ENCODE data around the gene SLC47A2.

The SLC47A2 gene

DNA sequence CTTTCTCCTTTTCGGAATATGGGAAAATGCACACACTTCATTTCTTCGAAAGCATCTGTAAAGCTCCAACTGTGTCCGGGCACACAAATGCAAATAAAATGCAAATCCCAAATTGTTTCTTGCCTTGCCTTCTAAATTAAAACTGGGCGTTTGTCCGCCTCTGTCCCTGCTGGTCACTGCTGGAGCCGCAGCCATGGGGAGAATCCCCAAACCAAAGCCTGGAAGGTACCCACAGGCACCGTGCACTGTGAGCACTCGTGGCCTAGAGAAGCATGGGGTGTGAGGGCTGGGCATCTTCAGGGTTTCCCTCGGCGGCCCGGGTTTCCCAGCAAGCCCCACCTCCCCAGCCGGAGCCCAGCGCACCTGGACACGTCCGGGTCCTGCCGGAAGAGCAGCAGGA, 2.9 kb downstream of the SLC47A2 start:
- H3K14ac ChIP-seq (ENCODE audit: low read length): peak overlapping the region; percentile 56
- no peak overlapping the region for H2BK15ac ChIP-seq (ENCODE audit: low read length)
- H4K8ac ChIP-seq (ENCODE audit: low read depth, low read length): no peak overlapping the region
- no peaks in the 10 kb centered on the region for H3K9me3 ChIP-seq (replicated peaks in 1 of 2; ENCODE audit: control insufficient read depth in 2 of 2, insufficient read depth in 1 of 2, low read depth in 1 of 2, low read length in 2 of 2)
- peaks cover 0 to 19% (median 0%) of the 10 kb centered on the region in 3 experiments for H3K27me3 ChIP-seq (ENCODE audit: control insufficient read depth in 3 of 3, insufficient read depth in 3 of 3, low read depth in 1 of 3, low read length in 3 of 3)
- H3K4me2 ChIP-seq (ENCODE audit: insufficient read depth, low read length, poor library complexity, severe bottlenecking): no peak overlapping the region
- no peak overlapping the region for H2BK5ac ChIP-seq (ENCODE audit: low read length)
- H2BK120ac ChIP-seq (ENCODE audit: low read depth, low read length): no peak overlapping the region
- no peaks in the 10 kb centered on the region for H3K36me3 ChIP-seq (replicated peaks in 1 of 2; ENCODE audit: control insufficient read depth in 2 of 2, insufficient read depth in 2 of 2, low read length in 2 of 2)
- no peak for DNase-seq (ENCODE audit: low spot score)
- no peak overlapping the region for H4K91ac ChIP-seq (ENCODE audit: low read depth, low read length, poor library complexity)
- H3K4me1 ChIP-seq (ENCODE audit: control insufficient read depth in 2 of 2, insufficient read depth in 1 of 2, low read depth in 1 of 2, low read length in 2 of 2): peaks cover 3 to 21% of the 10 kb centered on the region in 2 donors
- H3K79me1 ChIP-seq (ENCODE audit: low read depth, low read length): peaks cover 3% of the 10 kb centered on the region
- no peak overlapping the region for H3K9ac ChIP-seq (ENCODE audit: low read depth, low read length, poor library complexity)
- peak overlapping the region; percentile 94 for H2AK5ac ChIP-seq (ENCODE audit: low read depth, low read length)
- H3K23ac ChIP-seq (ENCODE audit: low read depth, low read length, poor library complexity): peak overlapping the region; percentile 43
- no peak overlapping the region for H3K27ac ChIP-seq (replicated peaks; ENCODE audit: low read length)
- H2AFZ ChIP-seq (ENCODE audit: low read length): no peak overlapping the region
- no peak overlapping the region for H2BK12ac ChIP-seq (ENCODE audit: low read length)
- H3K4ac ChIP-seq (ENCODE audit: low read length): peak overlapping the region; percentile 8
- H3K4me3 ChIP-seq (ENCODE audit: low read length in 2 of 2): no peak overlapping the region
- WGBS, 2 donors (ENCODE audit: extremely low coverage in 2 of 2, insufficient read length in 2 of 2, insufficient replicate concordance in 1 of 2): no CpG with 5 or more reads among the region's 16 CpGs
- peak overlapping the region; percentile 89 for H3K18ac ChIP-seq (ENCODE audit: low read length)

DNA sequence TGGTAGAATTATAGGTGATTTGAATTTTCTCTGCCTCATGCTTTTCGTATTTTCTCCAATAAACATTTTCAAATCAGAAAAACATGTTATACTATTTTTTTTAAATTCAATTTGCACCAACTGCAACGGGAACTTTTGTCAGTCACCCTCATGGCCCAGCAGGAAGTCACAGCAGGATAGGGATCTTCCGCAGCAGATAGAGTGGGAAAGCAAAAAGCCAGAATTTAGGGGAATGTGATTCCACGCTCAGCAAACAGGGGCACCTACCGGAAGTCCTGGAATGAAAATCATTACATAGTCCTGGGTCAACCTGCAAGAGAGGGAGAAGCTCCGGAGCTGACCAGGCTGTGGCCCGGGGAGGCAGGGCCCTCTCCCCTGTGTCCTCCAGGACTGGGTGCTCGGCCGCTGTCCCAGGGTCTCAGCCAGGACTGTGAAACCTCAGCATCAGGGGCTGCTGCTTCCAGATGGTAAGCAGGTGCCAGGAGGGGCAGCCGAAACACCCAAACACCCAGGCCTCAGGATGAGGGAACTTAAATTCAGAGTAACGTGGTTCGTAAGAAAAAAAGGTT, 3.9 kb downstream of the SLC47A2 start:
- Histone ChIP-seq H4K91ac (ENCODE audit: low read depth, low read length, poor library complexity) (no peak overlapping the region), H3K36me3 (replicated peaks in 1 of 2; ENCODE audit: control insufficient read depth in 2 of 2, insufficient read depth in 2 of 2, low read length in 2 of 2) (no peaks in the 10 kb centered on the region), H2BK120ac (ENCODE audit: low read depth, low read length) (no peak overlapping the region), H3K4me2 (ENCODE audit: insufficient read depth, low read length, poor library complexity, severe bottlenecking) (no peak overlapping the region), H2AK5ac (ENCODE audit: low read depth, low read length) (peak overlapping the region; percentile 46), H3K79me1 (ENCODE audit: low read depth, low read length) (peaks cover 3% of the 10 kb centered on the region), H3K14ac (ENCODE audit: low read length) (peak overlapping the region; percentile 21), H3K9ac (ENCODE audit: low read depth, low read length, poor library complexity) (no peak overlapping the region), H3K27ac (replicated peaks; ENCODE audit: low read length) (no peak overlapping the region), H3K18ac (ENCODE audit: low read length) (peak overlapping the region; percentile 48), H3K9me3 (replicated peaks in 1 of 2; ENCODE audit: control insufficient read depth in 2 of 2, insufficient read depth in 1 of 2, low read depth in 1 of 2, low read length in 2 of 2) (no peaks in the 10 kb centered on the region), H2BK12ac (ENCODE audit: low read length) (peak overlapping the region; percentile 97), H3K4me3 (ENCODE audit: low read length in 2 of 2) (no peak overlapping the region), H3K4ac (ENCODE audit: low read length) (no peak overlapping the region), H3K4me1 (ENCODE audit: control insufficient read depth in 2 of 2, insufficient read depth in 1 of 2, low read depth in 1 of 2, low read length in 2 of 2) (peaks cover 3 to 15% of the 10 kb centered on the region in 2 donors), H4K8ac (ENCODE audit: low read depth, low read length) (no peak overlapping the region), H2BK15ac (ENCODE audit: low read length) (peak overlapping the region; percentile 26), H2AFZ (ENCODE audit: low read length) (no peak overlapping the region), H3K27me3 (ENCODE audit: control insufficient read depth in 3 of 3, insufficient read depth in 3 of 3, low read depth in 1 of 3, low read length in 3 of 3) (peaks cover 0 to 11% (median 0%) of the 10 kb centered on the region in 3 experiments), H2BK5ac (ENCODE audit: low read length) (no peak overlapping the region), H3K23ac (ENCODE audit: low read depth, low read length, poor library complexity) (no peak overlapping the region)
- DNase-seq (ENCODE audit: low spot score): no peak
- no CpG with 5 or more reads among the region's 12 CpGs for WGBS, 2 donors (ENCODE audit: extremely low coverage in 2 of 2, insufficient read length in 2 of 2, insufficient replicate concordance in 1 of 2)

DNA sequence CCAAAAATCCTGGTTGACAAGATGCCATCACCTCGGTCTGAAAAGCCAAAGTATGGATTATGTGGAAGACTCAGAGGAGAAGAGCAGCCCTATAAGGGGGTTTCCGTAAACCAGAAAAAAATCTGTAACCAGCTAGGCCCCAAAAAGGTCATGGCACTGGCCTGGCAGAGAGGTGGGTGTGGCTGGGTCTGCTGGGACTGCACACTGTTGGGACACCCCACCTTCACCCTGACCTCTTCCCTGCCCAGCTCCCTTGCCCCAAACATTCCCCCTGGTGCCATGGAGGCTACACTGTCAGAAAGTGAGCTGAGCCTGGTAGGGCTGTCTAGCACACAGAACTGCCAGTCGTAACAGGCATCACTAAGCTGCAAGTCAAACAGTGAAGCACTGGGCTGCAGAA, 6.5 kb downstream of the SLC47A2 start:
- H3K9ac ChIP-seq (ENCODE audit: low read depth, low read length, poor library complexity): no peak overlapping the region
- DNase-seq (ENCODE audit: low spot score): no peak
- no peak overlapping the region for H3K14ac ChIP-seq (ENCODE audit: low read length)
- H2BK120ac ChIP-seq (ENCODE audit: low read depth, low read length): no peak overlapping the region
- H3K27me3 ChIP-seq (ENCODE audit: control insufficient read depth in 3 of 3, insufficient read depth in 3 of 3, low read depth in 1 of 3, low read length in 3 of 3): peaks cover 0 to 5% (median 0%) of the 10 kb centered on the region in 3 experiments
- H2BK5ac ChIP-seq (ENCODE audit: low read length): no peak overlapping the region
- H3K9me3 ChIP-seq (replicated peaks in 1 of 2; ENCODE audit: control insufficient read depth in 2 of 2, insufficient read depth in 1 of 2, low read depth in 1 of 2, low read length in 2 of 2): no peaks in the 10 kb centered on the region
- H3K23ac ChIP-seq (ENCODE audit: low read depth, low read length, poor library complexity): no peak overlapping the region
- H3K4me3 ChIP-seq (ENCODE audit: low read length in 2 of 2): no peak overlapping the region
- no peak overlapping the region for H2BK15ac ChIP-seq (ENCODE audit: low read length)
- H3K18ac ChIP-seq (ENCODE audit: low read length): peak overlapping the region; percentile 76
- peaks cover 2% of the 10 kb centered on the region for H3K79me1 ChIP-seq (ENCODE audit: low read depth, low read length)
- H4K91ac ChIP-seq (ENCODE audit: low read depth, low read length, poor library complexity): peak overlapping the region; percentile 85
- H2AFZ ChIP-seq (ENCODE audit: low read length): no peak overlapping the region
- no peak overlapping the region for H3K4ac ChIP-seq (ENCODE audit: low read length)
- no peak overlapping the region for H3K4me2 ChIP-seq (ENCODE audit: insufficient read depth, low read length, poor library complexity, severe bottlenecking)
- peak overlapping the region; percentile 92 for H4K8ac ChIP-seq (ENCODE audit: low read depth, low read length)
- no peak overlapping the region for H3K27ac ChIP-seq (replicated peaks; ENCODE audit: low read length)
- H3K36me3 ChIP-seq (replicated peaks in 1 of 2; ENCODE audit: control insufficient read depth in 2 of 2, insufficient read depth in 2 of 2, low read length in 2 of 2): no peaks in the 10 kb centered on the region
- H2AK5ac ChIP-seq (ENCODE audit: low read depth, low read length): peak overlapping the region; percentile 90
- peak overlapping the region; percentile 41 for H2BK12ac ChIP-seq (ENCODE audit: low read length)
- peaks cover 2 to 22% of the 10 kb centered on the region in 2 donors for H3K4me1 ChIP-seq (ENCODE audit: control insufficient read depth in 2 of 2, insufficient read depth in 1 of 2, low read depth in 1 of 2, low read length in 2 of 2)
- no CpG with 5 or more reads among the region's 3 CpGs for WGBS, 2 donors (ENCODE audit: extremely low coverage in 2 of 2, insufficient read length in 2 of 2, insufficient replicate concordance in 1 of 2)

DNA sequence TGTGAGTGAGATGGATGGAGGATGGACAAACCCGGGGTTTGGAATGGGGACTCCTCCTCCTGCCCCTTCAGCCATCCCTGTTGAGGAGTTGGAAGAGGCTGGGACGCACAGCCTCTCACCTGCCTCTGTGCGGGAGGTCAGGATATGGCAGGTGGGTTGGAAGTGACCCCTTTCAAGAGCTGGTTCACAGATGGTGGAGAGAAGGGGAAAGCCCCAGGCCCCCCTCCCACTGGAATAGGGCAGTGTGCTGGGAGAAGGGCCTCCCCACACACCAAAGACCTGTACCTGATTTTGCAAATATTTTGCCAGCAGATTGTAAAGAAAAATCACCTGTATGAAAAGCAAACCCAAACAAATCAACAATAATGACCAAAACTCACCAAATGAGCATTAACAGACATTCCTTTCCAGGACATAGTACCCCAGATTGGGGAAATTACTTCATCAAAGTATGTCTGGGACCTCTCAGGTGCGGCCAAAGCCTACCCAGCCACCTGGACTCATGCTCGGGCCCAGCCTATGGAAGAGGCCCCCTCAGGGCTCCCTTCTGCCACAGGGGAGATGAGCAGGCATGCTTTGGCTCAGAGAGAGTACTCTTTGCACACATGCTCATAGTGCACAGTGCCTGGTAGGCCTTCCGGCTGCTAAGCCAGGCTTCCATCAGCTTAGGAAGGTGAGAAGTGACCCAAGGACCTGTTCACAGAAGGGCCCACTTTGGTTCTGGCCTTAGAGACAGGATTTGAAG, 7.8 kb downstream of the SLC47A2 start:
- Histone ChIP-seq H2AFZ (ENCODE audit: low read length) (no peak overlapping the region), H2BK120ac (ENCODE audit: low read depth, low read length) (peak overlapping the region; percentile 72), H2BK5ac (ENCODE audit: low read length) (no peak overlapping the region), H3K9ac (ENCODE audit: low read depth, low read length, poor library complexity) (no peak overlapping the region), H2BK12ac (ENCODE audit: low read length) (no peak overlapping the region), H2BK15ac (ENCODE audit: low read length) (peak overlapping the region; percentile 94), H3K4me3 (ENCODE audit: low read length in 2 of 2) (no peak overlapping the region), H3K4me2 (ENCODE audit: insufficient read depth, low read length, poor library complexity, severe bottlenecking) (no peak overlapping the region), H3K18ac (ENCODE audit: low read length) (peak overlapping the region; percentile 90), H4K8ac (ENCODE audit: low read depth, low read length) (peak overlapping the region; percentile 9), H3K4ac (ENCODE audit: low read length) (no peak overlapping the region), H3K79me1 (ENCODE audit: low read depth, low read length) (no peaks in the 10 kb centered on the region), H3K4me1 (ENCODE audit: control insufficient read depth in 2 of 2, insufficient read depth in 1 of 2, low read depth in 1 of 2, low read length in 2 of 2) (peaks cover 12 to 32% of the 10 kb centered on the region in 2 donors), H3K27ac (replicated peaks; ENCODE audit: low read length) (no peak overlapping the region), H2AK5ac (ENCODE audit: low read depth, low read length) (peak overlapping the region; percentile 99), H3K9me3 (replicated peaks in 1 of 2; ENCODE audit: control insufficient read depth in 2 of 2, insufficient read depth in 1 of 2, low read depth in 1 of 2, low read length in 2 of 2) (no peaks in the 10 kb centered on the region), H3K14ac (ENCODE audit: low read length) (no peak overlapping the region), H3K23ac (ENCODE audit: low read depth, low read length, poor library complexity) (no peak overlapping the region), H3K36me3 (replicated peaks in 1 of 2; ENCODE audit: control insufficient read depth in 2 of 2, insufficient read depth in 2 of 2, low read length in 2 of 2) (no peaks in the 10 kb centered on the region), H4K91ac (ENCODE audit: low read depth, low read length, poor library complexity) (peak overlapping the region; percentile 66), H3K27me3 (ENCODE audit: control insufficient read depth in 3 of 3, insufficient read depth in 3 of 3, low read depth in 1 of 3, low read length in 3 of 3) (peaks cover 0 to 5% (median 0%) of the 10 kb centered on the region in 3 experiments)
- WGBS, 2 donors (ENCODE audit: extremely low coverage in 2 of 2, insufficient read length in 2 of 2, insufficient replicate concordance in 1 of 2): no CpG with 5 or more reads among the region's 6 CpGs
- no peak for DNase-seq (ENCODE audit: low spot score)

Measured in neuronal stem cell (in vitro differentiated cells).